A673 (cell line): ENCODE data around the gene PPP2R5C. TPM values are rescaled to one million over a fixed set of nuclear protein-coding genes. Genes with fewer than 3 reads are reported as not detected.

ENCODE experiments used
- BruUV-seq: library from RNA; stranded (reverse); fragments of 400-500 nt; replicated peaks from 2 replicates; lab custom pipeline; 2021; lab: Mats Ljungman, UMichigan
- CTCF ChIA-PET: fragments of 300-600 bp; sonication (Branson Sonifier 250); formaldehyde crosslinking; loops from one replicate; lab custom pipeline; 2022; ENCODE audit warnings: antibody characterized with exemption; lab: Charles Lee
- POLR2A ChIA-PET: fragments of 300-600 bp; sonication (Branson Sonifier 250); formaldehyde crosslinking; loops from one replicate; lab custom pipeline; 2022; ENCODE audit warnings: antibody characterized with exemption; ENCODE audit not compliant: low non-redundant PET; lab: Charles Lee
- DNase-seq: peaks from one replicate; pipeline ENCODE4 v3.0.0-alpha.2; 2015; ENCODE audit warnings: low spot score
- H3K27ac ChIP-seq: fragments of 200-600 bp; sonication (generic); 2 replicates; pipeline ENCODE4 v1.5.1; 2016; ENCODE audit warnings: mixed run types, low read depth, mild to moderate bottlenecking, mixed read lengths, antibody characterized with exemption, low read length; ENCODE audit not compliant: poor library complexity, severe bottlenecking
- H3K27me3 ChIP-seq: fragments of 200-600 bp; sonication (generic); replicated peaks from 2 replicates; pipeline ENCODE4 v1.6.1; 2017; ENCODE audit warnings: mixed run types, low read depth, mild to moderate bottlenecking, mixed read lengths, antibody characterized with exemption, low read length; ENCODE audit not compliant: insufficient read depth, poor library complexity
- H3K36me3 ChIP-seq: fragments of 200-600 bp; sonication (generic); 2 replicates; pipeline ENCODE4 v1.6.1; 2016; ENCODE audit warnings: mixed run types, mild to moderate bottlenecking, mixed read lengths, antibody characterized with exemption, low read length; ENCODE audit not compliant: insufficient read depth, poor library complexity, severe bottlenecking
- H3K4me1 ChIP-seq: fragments of 200-600 bp; sonication (generic); 2 replicates; pipeline ENCODE4 v1.6.1; 2017; ENCODE audit warnings: mixed run types, mild to moderate bottlenecking, mixed read lengths, antibody characterized with exemption, low read length; ENCODE audit not compliant: insufficient read depth, poor library complexity, severe bottlenecking
- H3K4me3 ChIP-seq: fragments of 200-600 bp; sonication (generic); 2 replicates; pipeline ENCODE4 v1.5.1; 2016; ENCODE audit warnings: low read depth, mixed run types, mild to moderate bottlenecking, mixed read lengths, low read length; ENCODE audit not compliant: poor library complexity, severe bottlenecking
- H3K9me3 ChIP-seq: fragments of 200-600 bp; sonication (generic); 2 replicates; pipeline ENCODE4 v1.6.1; 2016; ENCODE audit warnings: mixed run types, low read depth, mild to moderate bottlenecking, mixed read lengths, antibody characterized with exemption, low read length; ENCODE audit not compliant: poor library complexity, severe bottlenecking
- CTCF ChIP-seq: fragments of 300-800, 200-600 bp; sonication (generic); conservative IDR thresholded peaks from 2 replicates; pipeline ENCODE4 v1.5.1; 2017; ENCODE audit warnings: low read depth, mild to moderate bottlenecking, antibody characterized with exemption, low read length, moderate library complexity, mixed read lengths
- EZH2 ChIP-seq: fragments of 200-600 bp; sonication (generic); IDR thresholded peaks from 2 replicates; pipeline ENCODE4 v1.6.1; 2017; ENCODE audit warnings: borderline replicate concordance, low read depth, mild to moderate bottlenecking, mixed read lengths, antibody characterized with exemption, low read length; ENCODE audit not compliant: poor library complexity, severe bottlenecking
- intact Hi-C: fragments of 100-400 bp; cut with micrococcal nuclease; formaldehyde crosslinking; loops from one replicate; pipeline ENCODE4 v1.10.0; 2022; ENCODE audit not compliant: unreplicated experiment
- total RNA-seq: library from RNA; stranded (reverse); gene quantifications from 2 replicates; pipeline ENCODE4 v1.2.3, GENCODE V29; 2021

Gene PPP2R5C
- total RNA-seq, 1 experiment from 2014 or later: 113 TPM

- BruUV-seq: no TSS peak
- DNase-seq: no peak
- intact Hi-C loops: no loop called here
- TF ChIP-seq EZH2 (no peak), CTCF (no peak)
- Histone ChIP-seq H3K4me3 (no peak overlapping the region), H3K27me3 (no peaks in the 10 kb centered on the region), H3K4me1 (no peaks in the 10 kb centered on the region), H3K36me3 (peaks cover 3% of the 10 kb centered on the region), H3K9me3 (no peaks in the 10 kb centered on the region), H3K27ac (no peak overlapping the region)
- POLR2A ChIA-PET: interaction anchor here (0.5 kb wide), 1 partner anchor 149 kb away, joined by 3 read pairs; no protein-coding TSS in a partner anchor
- CTCF ChIA-PET: no interaction called here
These were observed 58.8 kb downstream of the PPP2R5C start for GRCh38 chr14:101820283-101820798.

GRCh38 chr14:101821528-101821927 is 60.0 kb downstream of the PPP2R5C start:
- DNase-seq: no peak
- ChIA-PET CTCF (no interaction called here), POLR2A (no interaction called here)
- Histone ChIP-seq H3K4me3 (no peak overlapping the region), H3K4me1 (no peaks in the 10 kb centered on the region), H3K27me3 (no peaks in the 10 kb centered on the region), H3K27ac (no peak overlapping the region), H3K9me3 (no peaks in the 10 kb centered on the region), H3K36me3 (peaks cover 3% of the 10 kb centered on the region)
- intact Hi-C loops: no loop called here
- TF ChIP-seq CTCF (no peak), EZH2 (no peak)
- no TSS peak for BruUV-seq

- CTCF ChIA-PET: no interaction called here
- H3K4me1 ChIP-seq: no peaks in the 10 kb centered on the region
- intact Hi-C loops: no loop called here
- H3K9me3 ChIP-seq: no peaks in the 10 kb centered on the region
- no peaks in the 10 kb centered on the region for H3K27me3 ChIP-seq
- BruUV-seq: no TSS peak
- POLR2A ChIA-PET: no interaction called here
- DNase-seq: no peak
- peaks cover 3% of the 10 kb centered on the region for H3K36me3 ChIP-seq
- H3K27ac ChIP-seq: no peak overlapping the region
- TF ChIP-seq CTCF (no peak), EZH2 (no peak)
- no peak overlapping the region for H3K4me3 ChIP-seq
These were observed 61.6 kb downstream of the PPP2R5C start for GRCh38 chr14:101823066-101823465.
